HCT116 (cell line): ENCODE measurements around the gene NFX1. TPM values are rescaled to one million over a fixed set of nuclear protein-coding genes. Genes with fewer than 3 reads are reported as not detected.

ENCODE experiments used
- ATAC-seq: fragments of 200-7000 bp; cut with Tn5 transposase; 2 replicates; pipeline ENCODE4 v1.9.1; 2020; ENCODE audit warnings: mild to moderate bottlenecking, moderate library complexity
- BruUV-seq: library from RNA; stranded (reverse); fragments of 400-500 nt; replicated peaks from 2 replicates; lab custom pipeline; 2021; lab: Mats Ljungman, UMichigan
- CTCF ChIA-PET: fragments of 300-600 bp; sonication (Branson Sonifier 250); formaldehyde crosslinking; loops from one replicate; lab custom pipeline; 2021; ENCODE audit warnings: antibody characterized with exemption; lab: Charles Lee
- POLR2A ChIA-PET: fragments of 300-600, 350-600 bp; sonication (Branson Sonifier 250); formaldehyde crosslinking; loops from one replicate; lab custom pipeline; 2021; ENCODE audit warnings: antibody characterized with exemption; lab: Charles Lee
- RAD21 ChIA-PET, 2 experiments: fragments of 300-600 bp; sonication (Branson Sonifier 250); formaldehyde crosslinking; loops; one replicate each; lab custom pipeline; 2023; ENCODE audit warnings: low total read pairs in 2 of 2; ENCODE audit not compliant: uncharacterized antibody in 2 of 2, unreplicated experiment in 2 of 2, low non-redundant PET in 1 of 2; lab: Charles Lee
- DNase-seq: peaks from one replicate; pipeline ENCODE4 v3.0.0-alpha.2; 2010; ENCODE audit warnings: low read depth, low spot score
- H2AFZ ChIP-seq: fragments of 200-600 bp; shearing (Covaris generic), sonication (generic); 2 replicates; pipeline ENCODE4 v1.6.1; 2017; ENCODE audit warnings: low read depth, mixed run types, mixed read lengths, antibody characterized with exemption, low read length; ENCODE audit not compliant: poor library complexity, severe bottlenecking
- H3K27ac ChIP-seq: 2 replicates; pipeline ENCODE4 v1.5.1; 2012; ENCODE audit warnings: low read depth, low read length
- H3K27me3 ChIP-seq: fragments of 200-600 bp; sonication (generic); 2 replicates; pipeline ENCODE4 v1.6.1; 2016; ENCODE audit warnings: mixed run types, low read length, mixed read lengths; ENCODE audit not compliant: insufficient read depth
- H3K36me3 ChIP-seq, 2 experiments: fragments of 200-500 bp in 1 of 2; fragments of 200-600 bp in 1 of 2; sonication (Bioruptor generic) in 1 of 2; sonication (generic) in 1 of 2; 2 replicates each; pipeline versions ENCODE4 v1.5.1 to v1.6.1; 2014 to 2016; ENCODE audit warnings: low read length in 2 of 2, inconsistent platforms in 1 of 2, mixed read lengths in 1 of 2, mixed run types in 1 of 2; ENCODE audit not compliant: insufficient read depth in 2 of 2, control insufficient read depth in 1 of 2
- H3K4me1 ChIP-seq, 2 experiments: fragments of 200-600 bp in 1 of 2; sonication (generic) in 1 of 2; 2 replicates each; pipeline versions ENCODE4 v1.5.1 to v1.6.1; 2012 to 2017; ENCODE audit warnings: low read length in 2 of 2, inconsistent platforms in 1 of 2, mild to moderate bottlenecking in 1 of 2, mixed read lengths in 1 of 2, mixed run types in 1 of 2, moderate library complexity in 1 of 2; ENCODE audit not compliant: insufficient read depth in 2 of 2, control insufficient read depth in 1 of 2
- H3K4me2 ChIP-seq: fragments of 200-600 bp; sonication (generic); 2 replicates; pipeline ENCODE4 v1.6.1; 2017; ENCODE audit warnings: mixed run types, low read length, mixed read lengths
- H3K4me3 ChIP-seq, 2 experiments: fragments of 200-600 bp in 1 of 2; sonication (generic) in 1 of 2; replicated peaks in 1 of 2; 2 replicates each; pipeline ENCODE4 v1.5.1; 2011 to 2016; ENCODE audit warnings: low read length in 2 of 2, control low read depth in 1 of 2, low read depth in 1 of 2, mild to moderate bottlenecking in 1 of 2, mixed read lengths in 1 of 2, mixed run types in 1 of 2
- H3K79me2 ChIP-seq: fragments of 200-600 bp; sonication (generic); 2 replicates; pipeline ENCODE4 v1.6.1; 2017; ENCODE audit warnings: mild to moderate bottlenecking, mixed run types, low read length, moderate library complexity, mixed read lengths; ENCODE audit not compliant: insufficient read depth
- H3K9ac ChIP-seq: fragments of 200-600 bp; sonication (generic); 2 replicates; pipeline ENCODE4 v1.6.1; 2016; ENCODE audit warnings: low read length, mixed read lengths
- H3K9me2 ChIP-seq: fragments of 200-600 bp; sonication (generic), shearing (Covaris generic); 2 replicates; pipeline ENCODE4 v1.6.1; 2017; ENCODE audit warnings: mixed run types, mild to moderate bottlenecking, moderate library complexity; ENCODE audit not compliant: insufficient read depth
- H3K9me3 ChIP-seq, 2 experiments: fragments of 200-500 bp in 1 of 2; fragments of 200-600 bp in 1 of 2; sonication (Bioruptor generic) in 1 of 2; sonication (generic) in 1 of 2; 2 replicates each; pipeline ENCODE4 v1.6.1; 2014 to 2017; ENCODE audit warnings: low read length in 2 of 2, mixed read lengths in 2 of 2, inconsistent platforms in 1 of 2, low read depth in 1 of 2, mild to moderate bottlenecking in 1 of 2, mixed run types in 1 of 2, moderate library complexity in 1 of 2; ENCODE audit not compliant: control insufficient read depth in 1 of 2, insufficient read depth in 1 of 2
- H4K20me1 ChIP-seq: fragments of 200-600 bp; sonication (generic), shearing (Covaris generic); 2 replicates; pipeline ENCODE4 v1.6.1; 2017; ENCODE audit warnings: mixed run types, mild to moderate bottlenecking, moderate library complexity; ENCODE audit not compliant: insufficient read depth
- ATF3 ChIP-seq: IDR thresholded peaks from 2 replicates; pipeline ENCODE4 v1.6.1; 2012
- CBX3 ChIP-seq: IDR thresholded peaks from 2 replicates; pipeline ENCODE4 v1.6.1; 2012; ENCODE audit warnings: low read depth
- CEBPB ChIP-seq: IDR thresholded peaks from 2 replicates; pipeline ENCODE4 v1.6.1; 2012; ENCODE audit warnings: low read depth
- EGR1 ChIP-seq: IDR thresholded peaks from 2 replicates; pipeline ENCODE4 v1.6.1; 2012; ENCODE audit warnings: low read depth
- EZH2 ChIP-seq: fragments of 200-600 bp; sonication (generic); IDR thresholded peaks from 2 replicates; pipeline ENCODE4 v1.6.1; 2017; ENCODE audit warnings: antibody characterized with exemption, mixed run types
- EZH2phosphoT487 ChIP-seq: fragments of 200-600 bp; IDR thresholded peaks from 2 replicates; pipeline ENCODE4 v1.6.1; 2018; ENCODE audit warnings: antibody characterized with exemption, borderline replicate concordance
- FOSL1 ChIP-seq: IDR thresholded peaks from 2 replicates; pipeline ENCODE4 v1.6.1; 2012; ENCODE audit warnings: low read depth
- JUND ChIP-seq: IDR thresholded peaks from 2 replicates; pipeline ENCODE4 v1.6.1; 2012
- POLR2AphosphoS5 ChIP-seq: IDR thresholded peaks from 2 replicates; pipeline ENCODE4 v1.6.1; 2011; ENCODE audit warnings: mild to moderate bottlenecking, low read depth, low read length, moderate library complexity
- RAD21 ChIP-seq: IDR thresholded peaks from 2 replicates; pipeline ENCODE4 v1.6.1; 2012; ENCODE audit warnings: low read depth, mild to moderate bottlenecking
- REST ChIP-seq: IDR thresholded peaks from 2 replicates; pipeline ENCODE4 v1.6.1; 2012; ENCODE audit warnings: low read depth
- SIN3A ChIP-seq: IDR thresholded peaks from 2 replicates; pipeline ENCODE4 v1.6.1; 2012; ENCODE audit warnings: low read depth
- SP1 ChIP-seq: IDR thresholded peaks from 2 replicates; pipeline ENCODE4 v1.6.1; 2012; ENCODE audit warnings: low read depth
- SRF ChIP-seq: IDR thresholded peaks from 2 replicates; pipeline ENCODE4 v1.6.1; 2012; ENCODE audit warnings: low read depth
- YY1 ChIP-seq: IDR thresholded peaks from 2 replicates; pipeline ENCODE4 v1.6.1; 2011; ENCODE audit warnings: low read length, low read depth, moderate library complexity, mild to moderate bottlenecking; ENCODE audit not compliant: insufficient replicate concordance; ENCODE audit errors: extremely low read depth
- ZBTB33 ChIP-seq: IDR thresholded peaks from 2 replicates; pipeline ENCODE4 v1.6.1; 2011; ENCODE audit warnings: mild to moderate bottlenecking, low read length, moderate library complexity; ENCODE audit not compliant: insufficient replicate concordance; ENCODE audit errors: extremely low read depth
- ZFX ChIP-seq: fragments of 450-650 bp; IDR thresholded peaks from 2 replicates; pipeline ENCODE4 v1.6.1; 2017
- intact Hi-C: fragments of 100-400 bp; cut with micrococcal nuclease; formaldehyde crosslinking; loops from 2 replicates; pipeline ENCODE4 v1.10.0; 2022
- total RNA-seq: library from RNA; stranded (reverse); gene quantifications from one replicate; pipeline ENCODE4 v1.2.1, GENCODE V29; 2021; ENCODE audit not compliant: unreplicated experiment

Gene NFX1
- total RNA-seq, 1 experiment from 2014 or later, result 31.7 TPM

- Histone ChIP-seq H2AFZ (no peak overlapping the region), H3K79me2 (peaks cover 25% of the 10 kb centered on the region), H3K4me1 (no peaks in the 10 kb centered on the region), H3K4me2 (no peak overlapping the region), H4K20me1 (no peaks in the 10 kb centered on the region), H3K9me3 (no peaks in the 10 kb centered on the region), H3K27me3 (no peaks in the 10 kb centered on the region), H3K4me3 (no peak overlapping the region), H3K36me3 (peaks cover 69 to 84% of the 10 kb centered on the region in 2 experiments), H3K9me2 (no peaks in the 10 kb centered on the region), H3K27ac (no peak overlapping the region), H3K9ac (no peak overlapping the region)
- intact Hi-C loops, result no loop called here
- RAD21 ChIA-PET, result no interaction called here
- no peak for TF ChIP-seq POLR2AphosphoS5
- DNase-seq, result no peak
- POLR2A ChIA-PET, result no interaction called here
- no peak for ATAC-seq
- BruUV-seq, result no TSS peak
- CTCF ChIA-PET, result no interaction called here
Observed at GRCh38 chr9:33257276-33257675, 33.0 kb upstream of the NFX1 start.

- ChIA-PET POLR2A (no interaction called here), CTCF (no interaction called here), RAD21 (no interaction called here)
- no peaks in the 10 kb centered on the region for H3K9me2 ChIP-seq
- peaks cover 49% of the 10 kb centered on the region for H3K79me2 ChIP-seq
- no peak overlapping the region for H3K9ac ChIP-seq
- H3K4me1 ChIP-seq, result peaks cover 0 to 9% of the 10 kb centered on the region in 2 experiments; a peak in 3 of 4 replicates
- H4K20me1 ChIP-seq, result no peaks in the 10 kb centered on the region
- no peaks in the 10 kb centered on the region for H3K27me3 ChIP-seq
- no peak overlapping the region for H2AFZ ChIP-seq
- no peak overlapping the region for H3K27ac ChIP-seq
- no peaks in the 10 kb centered on the region for H3K9me3 ChIP-seq
- ATAC-seq (no peak), DNase-seq (no peak)
- no peak overlapping the region for H3K4me3 ChIP-seq
- peaks cover 47 to 60% of the 10 kb centered on the region in 2 experiments for H3K36me3 ChIP-seq
- BruUV-seq, result no TSS peak
- intact Hi-C loops, result no loop called here
- TF ChIP-seq YY1, result no peak
- no peak for TF ChIP-seq REST
- TF ChIP-seq SRF, result no peak
- no peak for TF ChIP-seq ZFX
- TF ChIP-seq CEBPB, result no peak
- no peak for TF ChIP-seq SIN3A
- TF ChIP-seq EGR1, result no peak
- TF ChIP-seq FOSL1, result no peak
- TF ChIP-seq ATF3, result no peak
- TF ChIP-seq JUND, result no peak
- no peak for TF ChIP-seq POLR2AphosphoS5
- no peak for TF ChIP-seq ZBTB33
- no peak for TF ChIP-seq EZH2phosphoT487
- TF ChIP-seq EZH2, result no peak
- TF ChIP-seq SP1, result no peak
- no peak for TF ChIP-seq CBX3
- TF ChIP-seq RAD21, result no peak
- no peak overlapping the region for H3K4me2 ChIP-seq
Observed at GRCh38 chr9:33260372-33260771, 29.9 kb upstream of the NFX1 start.
